GM18498 (cell line): ENCODE measurements around the gene SDK1.

Experiments used
- ATAC-seq: cut with Tn5 transposase; IDR thresholded peaks from one replicate; pipeline ENCODE4 v1.9.1; 2021; ENCODE audit warnings: mild to moderate bottlenecking, moderate library complexity; ENCODE audit not compliant: unreplicated experiment

Gene SDK1

DNA sequence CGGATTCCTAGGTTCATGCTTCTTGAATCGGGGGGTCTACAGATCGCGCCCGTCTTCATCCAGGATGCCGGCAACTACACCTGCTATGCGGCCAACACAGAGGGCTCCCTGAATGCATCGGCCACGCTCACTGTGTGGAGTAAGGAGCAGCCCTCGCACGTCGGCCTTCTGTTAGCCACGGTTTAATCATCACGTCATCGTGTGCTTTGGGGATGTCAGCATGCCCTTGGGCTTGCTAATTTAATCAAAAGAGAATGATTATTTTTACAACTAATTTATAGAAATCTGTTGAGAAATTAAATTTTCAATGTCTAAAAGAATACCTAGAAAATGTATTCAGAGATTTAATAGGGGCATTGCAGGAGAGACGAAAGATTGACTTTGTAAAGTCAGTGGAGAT lies 668.2 kb downstream of the SDK1 start:
- ATAC-seq = no peak

DNA sequence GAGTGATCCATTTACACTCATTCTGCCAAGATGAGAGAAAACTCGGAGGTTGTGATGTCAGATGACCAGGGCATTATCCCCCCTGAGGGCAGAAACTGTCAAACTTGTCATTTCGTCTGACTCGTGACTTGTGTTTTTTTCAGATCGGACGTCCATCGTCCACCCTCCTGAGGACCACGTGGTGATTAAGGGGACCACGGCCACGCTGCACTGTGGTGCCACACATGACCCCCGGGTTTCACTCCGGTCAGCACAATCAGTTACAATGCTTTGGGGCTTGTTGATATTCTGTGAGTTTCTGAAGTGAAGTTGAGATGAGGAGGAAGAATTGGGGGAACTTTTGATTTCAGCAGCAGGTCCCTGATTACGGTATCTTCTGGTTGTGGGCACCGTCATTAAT lies 670.3 kb downstream of the SDK1 start:
- ATAC-seq = no peak

DNA sequence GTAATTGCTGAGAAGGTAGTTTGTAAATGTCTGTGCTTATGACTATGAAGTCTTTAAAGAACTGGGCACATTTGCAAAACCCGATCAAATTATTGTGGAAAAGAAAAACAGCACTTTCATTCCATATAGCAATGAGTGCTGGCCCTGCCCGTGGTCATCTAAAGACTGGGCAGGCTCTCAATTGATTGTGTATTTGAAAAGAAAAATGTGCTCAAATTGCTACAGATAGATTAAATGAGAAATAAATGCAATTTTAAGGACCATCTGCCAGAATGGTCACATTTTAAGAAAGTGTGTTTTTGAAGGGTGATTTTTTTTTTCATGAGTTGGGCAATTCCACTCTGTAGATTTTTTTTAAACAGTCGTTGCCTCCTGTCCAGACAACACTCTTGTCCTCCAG lies 672.2 kb downstream of the SDK1 start:
- ATAC-seq = no peak

- ATAC-seq = no peak
These were observed 673.3 kb downstream of the SDK1 start for GRCh38 chr7:3974329-3974728.

DNA sequence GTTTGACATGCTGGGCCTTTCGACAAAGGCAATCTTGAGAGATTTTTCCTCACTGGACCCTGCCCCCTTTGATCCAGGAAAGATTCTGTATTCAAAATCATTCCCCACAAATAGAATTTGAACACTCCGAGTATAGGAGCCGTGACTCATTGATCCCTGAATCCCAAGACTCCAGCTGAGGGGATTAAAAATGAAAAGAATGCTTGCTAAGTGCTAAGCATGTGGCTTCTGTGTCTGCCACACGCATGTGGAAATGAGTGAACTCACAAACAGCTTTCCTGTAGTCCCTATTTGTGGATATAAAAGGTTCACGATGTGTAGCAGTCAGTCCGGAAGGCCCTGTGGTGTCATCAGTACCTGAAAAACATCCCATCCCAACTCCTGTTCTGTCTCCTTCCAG lies 674.3 kb downstream of the SDK1 start:
- no peak for ATAC-seq

DNA sequence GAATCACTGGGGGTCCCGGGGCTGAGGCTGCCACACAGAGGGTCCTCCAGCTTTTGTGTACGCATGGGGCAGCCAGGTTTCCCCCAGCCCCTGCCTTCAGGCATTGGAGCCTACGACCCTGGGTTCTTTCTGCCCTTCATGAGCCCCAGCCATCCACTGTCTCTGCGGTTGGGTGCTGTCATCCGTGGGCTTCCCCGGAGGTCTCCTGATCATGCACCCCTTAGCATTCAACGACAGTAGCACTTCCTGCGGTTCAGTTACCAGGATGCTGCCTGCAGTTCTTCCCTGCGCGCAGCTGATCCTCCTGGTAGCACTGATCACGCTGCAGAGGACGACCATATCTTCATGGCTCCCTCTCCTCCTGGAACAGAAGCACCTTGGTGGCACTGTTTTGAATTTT lies 676.3 kb downstream of the SDK1 start:
- no peak for ATAC-seq

GRCh38 chr7:3978839-3979238 lies 677.8 kb downstream of the SDK1 start:
- no peak for ATAC-seq

- no peak for ATAC-seq
These were observed 678.7 kb downstream of the SDK1 start for GRCh38 chr7:3979611-3980299.

- ATAC-seq = no peak
These were observed 679.2 kb downstream of the SDK1 start for GRCh38 chr7:3980300-3980643.

- ATAC-seq = no peak
These were observed 680.2 kb downstream of the SDK1 start for GRCh38 chr7:3981281-3981680.

DNA sequence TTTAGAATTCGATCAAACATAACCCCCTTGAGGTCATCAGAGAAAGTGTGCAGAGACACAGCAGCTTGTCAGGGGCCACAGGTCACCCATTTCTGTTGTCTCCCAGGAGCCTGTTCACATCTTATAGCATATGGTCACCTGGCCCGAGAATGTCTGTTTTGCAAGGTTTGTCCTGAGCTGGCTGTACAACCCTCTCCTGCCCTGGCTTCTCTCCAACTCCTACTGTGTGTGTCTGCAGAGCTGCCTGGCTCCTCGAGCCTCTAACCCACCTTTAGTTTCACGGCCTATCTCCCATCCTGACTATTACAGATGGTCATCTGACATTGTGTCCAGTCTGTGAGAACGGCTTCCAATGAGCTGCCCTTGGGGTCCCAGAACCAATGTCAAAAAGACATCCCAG lies 683.4 kb downstream of the SDK1 start:
- ATAC-seq = no peak

- no peak for ATAC-seq
These were observed 685.9 kb downstream of the SDK1 start for GRCh38 chr7:3986927-3987326.

GRCh38 chr7:3987426-3987927 lies 686.4 kb downstream of the SDK1 start:
- ATAC-seq = no peak

DNA sequence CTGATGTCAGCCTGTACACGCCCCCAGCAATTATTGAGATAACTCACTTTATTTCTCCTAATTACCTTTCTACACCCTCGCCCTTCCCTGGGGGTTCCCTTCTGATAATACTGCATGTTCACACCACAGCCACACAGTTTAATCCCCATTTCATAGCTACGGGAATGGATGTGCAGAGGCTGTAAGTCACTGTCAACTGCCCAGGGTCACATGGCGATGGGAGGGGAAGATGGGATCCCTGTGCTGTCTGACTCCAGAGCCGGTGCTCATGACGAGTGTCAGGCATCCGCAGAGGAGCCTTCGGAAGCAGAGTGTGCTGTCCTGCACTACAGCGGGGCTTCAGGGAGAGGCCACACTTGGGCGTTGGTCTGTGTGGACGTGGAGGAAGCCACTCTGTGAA lies 688.7 kb downstream of the SDK1 start:
- ATAC-seq = no peak

- ATAC-seq = no peak
These were observed 690.7 kb downstream of the SDK1 start for GRCh38 chr7:3991731-3992231.

DNA sequence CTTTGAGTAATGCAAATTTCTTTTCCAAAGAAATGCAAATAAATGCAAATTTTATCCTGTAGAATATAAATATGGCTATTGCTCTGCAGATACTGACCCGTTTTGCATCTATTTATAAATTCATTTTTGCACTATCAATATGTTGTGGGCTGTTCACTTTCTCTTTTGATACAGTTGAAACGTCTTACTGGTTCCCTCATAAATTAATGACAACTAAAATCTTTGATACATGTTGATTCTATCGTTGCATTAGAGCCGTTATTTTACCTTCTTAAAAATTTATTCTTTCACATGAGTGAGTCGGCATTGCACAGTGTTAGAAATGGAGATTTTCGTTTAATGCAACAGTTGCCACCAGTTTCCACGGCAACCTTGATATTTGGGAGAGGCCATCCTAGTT lies 691.8 kb downstream of the SDK1 start:
- no peak for ATAC-seq

DNA sequence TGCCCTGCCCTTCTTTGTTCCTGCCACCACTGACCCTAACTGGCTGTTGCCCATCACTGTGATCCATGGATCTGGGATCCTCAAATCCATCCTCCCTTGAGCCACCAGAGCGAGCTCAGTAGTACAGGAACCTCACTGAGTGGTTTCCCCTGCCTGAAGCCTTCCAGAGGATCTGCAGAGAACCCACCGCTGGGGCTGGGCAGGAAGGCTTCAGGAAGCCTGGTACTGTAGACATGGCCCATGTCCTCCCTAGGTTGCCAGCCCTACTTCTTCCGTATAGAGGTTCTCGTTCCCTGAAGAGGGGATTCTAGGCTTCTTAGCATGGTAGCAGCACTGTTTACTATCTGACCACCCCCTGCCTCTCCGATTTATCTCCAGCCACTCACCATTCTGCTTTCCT lies 693.7 kb downstream of the SDK1 start:
- ATAC-seq = no peak

DNA sequence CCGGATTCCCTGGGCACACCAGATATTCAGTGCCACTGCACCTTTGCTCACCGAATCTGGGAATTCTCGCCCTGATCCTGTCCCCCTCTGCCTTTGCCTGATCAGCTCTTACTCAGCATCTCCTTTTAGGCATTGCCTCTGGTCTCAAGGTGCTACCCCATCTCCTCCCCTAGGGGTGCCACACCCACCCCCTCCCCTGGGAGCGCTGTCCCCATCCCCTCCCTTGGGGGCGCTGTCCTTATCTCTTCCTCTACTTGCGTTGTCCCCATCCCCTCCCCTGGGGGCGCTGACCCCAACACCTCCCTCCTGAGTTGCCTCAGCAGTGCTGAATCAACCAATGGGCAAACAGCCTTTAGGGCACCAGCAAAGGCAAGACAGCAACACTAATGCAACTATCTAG lies 694.1 kb downstream of the SDK1 start:
- ATAC-seq = no peak

- no peak for ATAC-seq
These were observed 697.0 kb downstream of the SDK1 start for GRCh38 chr7:3998060-3998459.

- ATAC-seq = no peak
These were observed 699.1 kb downstream of the SDK1 start for GRCh38 chr7:4000139-4000538.

- ATAC-seq = no peak
These were observed 699.9 kb downstream of the SDK1 start for GRCh38 chr7:4000934-4001333.

DNA sequence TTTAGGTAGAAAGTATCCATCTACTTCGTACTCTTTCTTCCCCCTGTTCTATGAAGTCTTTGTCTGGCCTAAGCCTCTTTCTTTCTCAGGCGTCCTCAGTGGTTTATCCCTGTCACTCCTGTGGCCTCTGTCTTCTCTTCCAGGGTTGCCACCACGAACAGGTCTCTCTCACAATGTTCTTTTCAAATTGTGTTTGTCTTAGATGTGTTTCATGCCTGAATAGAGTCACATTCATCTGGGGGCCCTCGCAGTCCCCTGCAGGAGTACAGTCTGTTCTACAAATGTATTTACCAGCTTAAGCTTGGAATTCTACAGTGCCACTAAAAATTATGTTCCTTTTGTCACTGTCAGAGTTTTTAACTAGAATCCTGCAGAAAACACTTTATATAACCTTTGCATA lies 700.7 kb downstream of the SDK1 start:
- no peak for ATAC-seq

GRCh38 chr7:4003503-4003902 lies 702.5 kb downstream of the SDK1 start:
- ATAC-seq = no peak
